Endothelial cell (in vitro differentiated cells): ENCODE results near the gene FMN1. TPM values are rescaled to one million over a fixed set of nuclear protein-coding genes. Genes with fewer than 3 reads are reported as not detected.

Source experiments
- DNase-seq: peaks from one replicate; pipeline ENCODE4 v3.0.0; 2021; ENCODE audit warnings: low spot score
- H3K27ac Mint-ChIP-seq: one replicate; pipeline ENCODE4 v1.8.0; 2021; ENCODE audit warnings: mixed read lengths, inconsistent platforms; ENCODE audit not compliant: unreplicated experiment
- H3K27me3 Mint-ChIP-seq: one replicate; pipeline ENCODE4 v1.8.0; 2021; ENCODE audit warnings: mild to moderate bottlenecking, moderate library complexity, mixed read lengths, inconsistent platforms; ENCODE audit not compliant: unreplicated experiment
- H3K36me3 Mint-ChIP-seq: one replicate; pipeline ENCODE4 v1.8.0; 2021; ENCODE audit warnings: mild to moderate bottlenecking, low read depth, mixed read lengths, inconsistent platforms; ENCODE audit not compliant: unreplicated experiment
- H3K4me1 Mint-ChIP-seq: one replicate; pipeline ENCODE4 v1.8.0; 2021; ENCODE audit warnings: mild to moderate bottlenecking, mixed read lengths, inconsistent platforms; ENCODE audit not compliant: unreplicated experiment
- H3K4me3 Mint-ChIP-seq: one replicate; pipeline ENCODE4 v1.8.0; 2021; ENCODE audit warnings: mild to moderate bottlenecking, mixed read lengths, inconsistent platforms; ENCODE audit not compliant: unreplicated experiment
- H3K9me3 Mint-ChIP-seq: one replicate; pipeline ENCODE4 v1.8.0; 2021; ENCODE audit warnings: mixed read lengths, inconsistent platforms; ENCODE audit not compliant: unreplicated experiment
- CTCF ChIP-seq: fragments of 200-600 bp; sonication (generic); IDR thresholded peaks from one replicate; pipeline ENCODE4 v1.5.0; 2021; ENCODE audit warnings: antibody characterized with exemption; ENCODE audit not compliant: unreplicated experiment
- total RNA-seq: library from RNA; stranded (reverse); fragmentation: NEBNext Ultra II Directional; extraction: Animal tissue kit (Norgen Biotek cat#: 25700); gene quantifications from one replicate; pipeline ENCODE4 v1.2.1, GENCODE V29; 2021; ENCODE audit not compliant: unreplicated experiment

FMN1 gene
- total RNA-seq, 1 donor from 2014 or later: 1.3 TPM

- no peak overlapping the region for H3K27ac Mint-ChIP-seq
- TF ChIP-seq CTCF: no peak
- no peaks in the 10 kb centered on the region for H3K9me3 Mint-ChIP-seq
- DNase-seq: no peak
- no peaks in the 10 kb centered on the region for H3K4me1 Mint-ChIP-seq
- H3K4me3 Mint-ChIP-seq: no peak overlapping the region
- H3K27me3 Mint-ChIP-seq: no peaks in the 10 kb centered on the region
- no peaks in the 10 kb centered on the region for H3K36me3 Mint-ChIP-seq
Observed at GRCh38 chr15:32823750-32824149, 370.8 kb downstream of the FMN1 start.

GRCh38 chr15:32822739-32823138 lies 371.8 kb downstream of the FMN1 start:
- Mint-ChIP-seq H3K9me3 (no peaks in the 10 kb centered on the region), H3K4me3 (no peak overlapping the region), H3K36me3 (no peaks in the 10 kb centered on the region), H3K27ac (no peak overlapping the region), H3K27me3 (no peaks in the 10 kb centered on the region), H3K4me1 (no peaks in the 10 kb centered on the region)
- DNase-seq: no peak
- TF ChIP-seq CTCF: no peak

- H3K27ac Mint-ChIP-seq: no peak overlapping the region
- H3K27me3 Mint-ChIP-seq: no peaks in the 10 kb centered on the region
- no peaks in the 10 kb centered on the region for H3K36me3 Mint-ChIP-seq
- no peak overlapping the region for H3K4me3 Mint-ChIP-seq
- TF ChIP-seq CTCF: no peak
- no peak for DNase-seq
- H3K9me3 Mint-ChIP-seq: no peaks in the 10 kb centered on the region
- H3K4me1 Mint-ChIP-seq: no peaks in the 10 kb centered on the region
Observed at GRCh38 chr15:32819448-32819847, 375.1 kb downstream of the FMN1 start.

GRCh38 chr15:32818758-32819447 lies 375.6 kb downstream of the FMN1 start:
- H3K9me3 Mint-ChIP-seq: no peaks in the 10 kb centered on the region
- H3K4me3 Mint-ChIP-seq: no peak overlapping the region
- no peaks in the 10 kb centered on the region for H3K36me3 Mint-ChIP-seq
- no peak for TF ChIP-seq CTCF
- H3K27me3 Mint-ChIP-seq: no peaks in the 10 kb centered on the region
- DNase-seq: no peak
- H3K4me1 Mint-ChIP-seq: no peaks in the 10 kb centered on the region
- no peak overlapping the region for H3K27ac Mint-ChIP-seq

GRCh38 chr15:32817577-32817976 lies 376.9 kb downstream of the FMN1 start:
- TF ChIP-seq CTCF: no peak
- H3K36me3 Mint-ChIP-seq: no peaks in the 10 kb centered on the region
- no peaks in the 10 kb centered on the region for H3K9me3 Mint-ChIP-seq
- no peaks in the 10 kb centered on the region for H3K4me1 Mint-ChIP-seq
- no peak overlapping the region for H3K4me3 Mint-ChIP-seq
- no peak overlapping the region for H3K27ac Mint-ChIP-seq
- H3K27me3 Mint-ChIP-seq: no peaks in the 10 kb centered on the region
- DNase-seq: no peak
